K562 (cell line): ENCODE measurements around the gene CPHXL2. TPM values are rescaled to one million over a fixed set of nuclear protein-coding genes. Genes with fewer than 3 reads are reported as not detected.
A peak's percentile ranks its signal among the peaks of the same experiment; 100 is the strongest.

Experiments used
- BACH1 ChIP-seq: fragments of 200-800 bp; sonication (Bioruptor generic); IDR thresholded peaks from 2 replicates; pipeline ENCODE4 v1.6.1; 2016; ENCODE audit warnings: missing genetic modification characterization, missing compliant biosample characterization
- BCLAF1 ChIP-seq, 2 experiments: fragments of 450-650 bp in 1 of 2; IDR thresholded peaks; 2 replicates each; pipeline ENCODE4 v1.6.1; 2011 to 2017; ENCODE audit warnings: low read depth in 2 of 2, antibody characterized with exemption in 1 of 2, borderline replicate concordance in 1 of 2, low read length in 1 of 2, mild to moderate bottlenecking in 1 of 2, mixed read lengths in 1 of 2; ENCODE audit not compliant: control insufficient read depth in 1 of 2
- CXXC5 ChIP-seq: fragments of 250-450 bp; sonication (Bioruptor Pico); IDR thresholded peaks from 2 replicates; pipeline ENCODE4 v1.8.0; 2022; ENCODE audit warnings: inconsistent platforms, mild to moderate bottlenecking, moderate library complexity
- ESRRA ChIP-seq: fragments of 450-650 bp; IDR thresholded peaks from 2 replicates; pipeline ENCODE4 v1.6.1; 2014; ENCODE audit warnings: low read depth, mild to moderate bottlenecking, moderate library complexity, borderline replicate concordance
- MEF2A ChIP-seq: IDR thresholded peaks from 2 replicates; pipeline ENCODE4 v1.6.1; 2011; ENCODE audit warnings: low read depth, mild to moderate bottlenecking, low read length, moderate library complexity; ENCODE audit not compliant: control insufficient read depth
- RBM34 ChIP-seq: fragments of 200-400 bp; formaldehyde crosslinking; IDR thresholded peaks from 2 replicates; pipeline ENCODE4 v1.6.1; 2018; ENCODE audit warnings: low read length, borderline replicate concordance; ENCODE audit not compliant: insufficient read depth
- REST ChIP-seq, 2 experiments: fragments of 450-650 bp; formaldehyde crosslinking in 1 of 2; IDR thresholded peaks; 2 replicates each; pipeline versions ENCODE4 v1.4.0 to v1.6.1; 2014 to 2020; ENCODE audit warnings: mild to moderate bottlenecking in 2 of 2, borderline replicate concordance in 1 of 2, low read depth in 1 of 2
- RNF219 ChIP-seq: fragments of 250-450 bp; sonication (Bioruptor Pico); IDR thresholded peaks from 2 replicates; pipeline ENCODE4 v1.5.0; 2022; ENCODE audit warnings: mild to moderate bottlenecking
- SNAPC5 ChIP-seq: fragments of 250-450 bp; sonication (Bioruptor Pico); IDR thresholded peaks from 2 replicates; pipeline ENCODE4 v1.8.0; 2021; ENCODE audit warnings: moderate library complexity, mild to moderate bottlenecking, inconsistent platforms
- ZNF224 ChIP-seq: sonication (generic); formaldehyde crosslinking; IDR thresholded peaks from 2 replicates; pipeline ENCODE4 v1.8.0; 2022; ENCODE audit warnings: mild to moderate bottlenecking, missing genetic modification reagents
- polyA plus RNA-seq, 8 experiments: library from polyadenylated mRNA; depleted of rRNA in 4 of 8; stranded (reverse) in 5 of 8; unstranded in 3 of 8; fragments of >200 nt; fragmentation: Nextera tagmentation in 2 of 8; fragmentation: Illumina TruSeq in 1 of 8; extraction: Ambion mirVana in 2 of 8; extraction: Trizol in 1 of 8; gene quantifications; 2 replicates each; pipeline versions ENCODE4 v1.2.1 to v1.2.3, GENCODE V29; 2011 to 2014; ENCODE audit warnings: inconsistent platforms in 1 of 8, missing spikeins in 1 of 8
- total RNA-seq, 7 experiments: library from RNA; depleted of rRNA in 6 of 7; stranded (reverse); fragments of >200 nt in 6 of 7; fragmentation: Illumina TruSeq in 2 of 7; extraction: Trizol in 2 of 7; gene quantifications; 2 replicates each; pipeline versions ENCODE4 v1.2.1 to v1.2.3, GENCODE V29; 2011 to 2021; ENCODE audit warnings: low replicate concordance in 1 of 7

The CPHXL2 gene
- total and polyA plus RNA-seq, 9 of the 15 experiments (the other 6 are each of a cell fraction or from before 2014, with no cell fraction given): not detected

- no peak for TF ChIP-seq REST (IDR thresholded peaks at IDR 0.05; ENCODE audit: borderline replicate concordance)
- no peak for TF ChIP-seq REST (CRISPR knock-in tag; IDR thresholded peaks at IDR 0.05; ENCODE audit: low read depth)
- TF ChIP-seq BACH1 (tag): no peak
- TF ChIP-seq BCLAF1 (IDR thresholded peaks at IDR 0.05; ENCODE audit: borderline replicate concordance in 1 of 2, control insufficient read depth in 1 of 2, low read depth in 2 of 2, low read length in 1 of 2): no peak
- peak; percentile 64; the same call in 1 of the 2 replicates for TF ChIP-seq ESRRA
- no peak for TF ChIP-seq SNAPC5
- peak; percentile 61 for TF ChIP-seq CXXC5 (CRISPR knock-in tag)
- peak; percentile 56; the same call in 1 of the 2 replicates for TF ChIP-seq ZNF224
- no peak for TF ChIP-seq MEF2A
- no peak for TF ChIP-seq RBM34
- no peak for TF ChIP-seq RNF219 (CRISPR knock-in tag)
Observed at GRCh38 chr16:75647492-75648264, 29.1 kb downstream of the CPHXL2 start, which contains the start of the genes KARS1 and TERF2IP (continued).
